ENCODE results near the gene CYP4F11. TPM values are rescaled to one million over a fixed set of nuclear protein-coding genes. Genes with fewer than 3 reads are reported as not detected.
"Not testable (repeated sequence)": the region's sequence is repeated elsewhere in the genome, so short reads cannot be mapped to it uniquely, and the experiment has no call there.

CYP4F11 gene
- total RNA-seq, 2 experiments from 2014 or later = not detected

- H3K4me3 Mint-ChIP-seq = no peak overlapping the region
- peaks cover 6% of the 10 kb centered on the region for H3K9me3 Mint-ChIP-seq
- H3K36me3 Mint-ChIP-seq (ENCODE audit: low read depth) = no peaks in the 10 kb centered on the region
- peaks cover 4% of the 10 kb centered on the region for H3K4me1 Mint-ChIP-seq
- peaks cover 63% of the 10 kb centered on the region for H3K27me3 Mint-ChIP-seq
- DNase-seq = no peak
- ChIA-PET POLR2A (no interaction called here), CTCF (no interaction called here)
- no peak overlapping the region for H3K27ac Mint-ChIP-seq
These were observed 29.3 kb downstream of the CYP4F11 start for GRCh38 chr19:15905026-15905425.

GRCh38 chr19:15902898-15903297 is 31.4 kb downstream of the CYP4F11 start:
- POLR2A ChIA-PET; CTCF ChIA-PET; H3K27ac Mint-ChIP-seq; H3K9me3 Mint-ChIP-seq; H3K36me3 Mint-ChIP-seq (ENCODE audit: low read depth); H3K4me3 Mint-ChIP-seq; H3K4me1 Mint-ChIP-seq; DNase-seq: not testable (repeated sequence)
- peaks cover 58% of the 10 kb centered on the region for H3K27me3 Mint-ChIP-seq

- Mint-ChIP-seq H3K27ac (no peak overlapping the region), H3K36me3 (ENCODE audit: low read depth) (no peaks in the 10 kb centered on the region), H3K4me1 (peaks cover 4% of the 10 kb centered on the region), H3K4me3 (no peak overlapping the region), H3K27me3 (peaks cover 54% of the 10 kb centered on the region), H3K9me3 (peaks cover 6% of the 10 kb centered on the region)
- CTCF ChIA-PET = interaction anchor here (0.6 kb wide), 1 partner anchor 770 kb away, joined by 4 read pairs; no protein-coding TSS in a partner anchor
- no peak for DNase-seq
- POLR2A ChIA-PET = no interaction called here
These were observed 32.1 kb downstream of the CYP4F11 start for GRCh38 chr19:15902254-15902653.

GRCh38 chr19:15900504-15900903 is 33.8 kb downstream of the CYP4F11 start:
- CTCF ChIA-PET = interaction anchor here (0.5 to 1.3 kb wide), 3 partner anchors 17 to 914 kb away, joined by 3 read pairs; no protein-coding TSS in a partner anchor
- Mint-ChIP-seq H3K27me3 (peaks cover 39% of the 10 kb centered on the region), H3K4me3 (peak overlapping the region; percentile 24), H3K4me1 (peaks cover 4% of the 10 kb centered on the region), H3K36me3 (ENCODE audit: low read depth) (no peaks in the 10 kb centered on the region), H3K27ac (no peak overlapping the region), H3K9me3 (peaks cover 6% of the 10 kb centered on the region)
- no peak for DNase-seq
- POLR2A ChIA-PET = interaction anchor here (0.6 kb wide), 1 partner anchor 752 kb away, joined by 3 read pairs; no protein-coding TSS in a partner anchor

- CTCF ChIA-PET = interaction anchor here (0.6 to 1.3 kb wide), 2 partner anchors 17 to 808 kb away, joined by 3 read pairs; no protein-coding TSS in a partner anchor
- not testable (repeated sequence) for H3K4me1 Mint-ChIP-seq; H3K27ac Mint-ChIP-seq; H3K36me3 Mint-ChIP-seq (ENCODE audit: low read depth); DNase-seq; H3K9me3 Mint-ChIP-seq
- H3K27me3 Mint-ChIP-seq = peaks cover 37% of the 10 kb centered on the region
- peak overlapping the region; percentile 24 for H3K4me3 Mint-ChIP-seq
- POLR2A ChIA-PET = interaction anchor here (0.6 kb wide), 1 partner anchor 751 kb away, joined by 3 read pairs; no protein-coding TSS in a partner anchor
These were observed 34.3 kb downstream of the CYP4F11 start for GRCh38 chr19:15900032-15900431.

GRCh38 chr19:15899561-15899960 is 34.8 kb downstream of the CYP4F11 start:
- POLR2A ChIA-PET = not testable (repeated sequence)

GRCh38 chr19:15897738-15898276 is 36.5 kb downstream of the CYP4F11 start, which contains the start of gene CYP4F2:
Gene CYP4F2, minus strand, starts transcription at chr19:15898074. Its CDS starts 463 bp downstream, at chr19:15897611.
- Mint-ChIP-seq H3K9me3 (no peaks in the 10 kb centered on the region), H3K4me3 (no peak within 1 kb of the TSS), H3K27me3 (peaks cover 23% of the 10 kb centered on the region), H3K27ac (no peak within 1 kb of the TSS), H3K36me3 (ENCODE audit: low read depth) (no peaks in the 10 kb centered on the region), H3K4me1 (peaks cover 4% of the 10 kb centered on the region)
- DNase-seq = no peak
- POLR2A ChIA-PET = no interaction called here
- CTCF ChIA-PET = no interaction called here

More at GRCh38 chr19:15899561-15899960, 34.8 kb downstream of the CYP4F11 start:
- H3K27me3 Mint-ChIP-seq = peaks cover 34% of the 10 kb centered on the region
- H3K4me1 Mint-ChIP-seq; DNase-seq; CTCF ChIA-PET; H3K4me3 Mint-ChIP-seq; H3K9me3 Mint-ChIP-seq; H3K36me3 Mint-ChIP-seq (ENCODE audit: low read depth); H3K27ac Mint-ChIP-seq: not testable (repeated sequence)

GRCh38 chr19:15897026-15897737 is 37.1 kb downstream of the CYP4F11 start:
- no peaks in the 10 kb centered on the region for H3K9me3 Mint-ChIP-seq
- peaks cover 4% of the 10 kb centered on the region for H3K4me1 Mint-ChIP-seq
- H3K36me3 Mint-ChIP-seq (ENCODE audit: low read depth) = no peaks in the 10 kb centered on the region
- DNase-seq = no peak
- H3K27ac Mint-ChIP-seq = no peak overlapping the region
- H3K27me3 Mint-ChIP-seq = peaks cover 23% of the 10 kb centered on the region
- H3K4me3 Mint-ChIP-seq = no peak overlapping the region
- ChIA-PET POLR2A (no interaction called here), CTCF (no interaction called here)

- DNase-seq = no peak
- no peak overlapping the region for H3K4me3 Mint-ChIP-seq
- ChIA-PET POLR2A (no interaction called here), CTCF (no interaction called here)
- H3K27ac Mint-ChIP-seq = no peak overlapping the region
- H3K27me3 Mint-ChIP-seq = peaks cover 16% of the 10 kb centered on the region
- no peaks in the 10 kb centered on the region for H3K36me3 Mint-ChIP-seq (ENCODE audit: low read depth)
- H3K9me3 Mint-ChIP-seq = no peaks in the 10 kb centered on the region
- peaks cover 4% of the 10 kb centered on the region for H3K4me1 Mint-ChIP-seq
These were observed 38.4 kb downstream of the CYP4F11 start for GRCh38 chr19:15895876-15896430.

GRCh38 chr19:15894359-15894758 is 40.0 kb downstream of the CYP4F11 start:
- Mint-ChIP-seq H3K4me1 (no peaks in the 10 kb centered on the region), H3K36me3 (ENCODE audit: low read depth) (no peaks in the 10 kb centered on the region), H3K9me3 (no peaks in the 10 kb centered on the region), H3K4me3 (no peak overlapping the region), H3K27ac (no peak overlapping the region), H3K27me3 (peaks cover 4% of the 10 kb centered on the region)
- no peak for DNase-seq
- CTCF ChIA-PET = no interaction called here
- POLR2A ChIA-PET = no interaction called here

- DNase-seq = no peak
- Mint-ChIP-seq H3K36me3 (ENCODE audit: low read depth) (no peaks in the 10 kb centered on the region), H3K27me3 (peaks cover 2% of the 10 kb centered on the region), H3K4me3 (no peak overlapping the region), H3K27ac (no peak overlapping the region), H3K9me3 (no peaks in the 10 kb centered on the region), H3K4me1 (no peaks in the 10 kb centered on the region)
- ChIA-PET CTCF (no interaction called here), POLR2A (no interaction called here)
These were observed 40.9 kb downstream of the CYP4F11 start for GRCh38 chr19:15893477-15893876.

- H3K27me3 Mint-ChIP-seq = no peaks in the 10 kb centered on the region
- no peak overlapping the region for H3K4me3 Mint-ChIP-seq
- ChIA-PET POLR2A (no interaction called here), CTCF (no interaction called here)
- DNase-seq = no peak
- H3K27ac Mint-ChIP-seq = no peak overlapping the region
- no peaks in the 10 kb centered on the region for H3K36me3 Mint-ChIP-seq (ENCODE audit: low read depth)
- H3K4me1 Mint-ChIP-seq = no peaks in the 10 kb centered on the region
- H3K9me3 Mint-ChIP-seq = no peaks in the 10 kb centered on the region
These were observed 42.3 kb downstream of the CYP4F11 start for GRCh38 chr19:15892012-15892411.

GRCh38 chr19:15891434-15891833 is 42.9 kb downstream of the CYP4F11 start:
- Mint-ChIP-seq H3K36me3 (ENCODE audit: low read depth) (no peaks in the 10 kb centered on the region), H3K4me1 (no peaks in the 10 kb centered on the region), H3K4me3 (no peak overlapping the region), H3K9me3 (no peaks in the 10 kb centered on the region), H3K27me3 (no peaks in the 10 kb centered on the region), H3K27ac (no peak overlapping the region)
- CTCF ChIA-PET = no interaction called here
- POLR2A ChIA-PET = no interaction called here
- no peak for DNase-seq

GRCh38 chr19:15889339-15889738 is 45.0 kb downstream of the CYP4F11 start:
- CTCF ChIA-PET, DNase-seq, POLR2A ChIA-PET: not testable (repeated sequence)

More at GRCh38 chr19:15889339-15889738, 45.0 kb downstream of the CYP4F11 start:
- H3K9me3 Mint-ChIP-seq; H3K27ac Mint-ChIP-seq; H3K27me3 Mint-ChIP-seq; H3K4me1 Mint-ChIP-seq; H3K4me3 Mint-ChIP-seq; H3K36me3 Mint-ChIP-seq (ENCODE audit: low read depth): not testable (repeated sequence)

Measured in activated CD4-positive, alpha-beta memory T cell treated with anti-CD3 and anti-CD28 coated beads, Interleukin-2, amount 10 ng/mL, durations not matched to agents 7 days and 5 days (primary cell).